ENCODE measurements around the gene CLTA. TPM values are rescaled to one million over a fixed set of nuclear protein-coding genes. Genes with fewer than 3 reads are reported as not detected.

CLTA gene
- polyA plus RNA-seq, 1 donor from 2014 or later, result 420 TPM

- Histone ChIP-seq H3K4me3 (ENCODE audit: low read length) (no peak overlapping the region), H3K27ac (ENCODE audit: low read length) (no peak overlapping the region), H3K9ac (ENCODE audit: low read length) (no peak overlapping the region), H3K9me2 (ENCODE audit: insufficient read depth, low read length) (no peaks in the 10 kb centered on the region), H4K20me1 (ENCODE audit: insufficient read depth) (no peaks in the 10 kb centered on the region), H2AFZ (ENCODE audit: low read depth, low read length) (no peak overlapping the region), H3K9me3 (ENCODE audit: low read length) (no peaks in the 10 kb centered on the region), H3K4me2 (ENCODE audit: low read length) (no peak overlapping the region), H3K79me2 (replicated peaks; ENCODE audit: insufficient read depth, low read length) (no peaks in the 10 kb centered on the region), H3K36me3 (ENCODE audit: insufficient read depth, low read length) (no peaks in the 10 kb centered on the region), H3K27me3 (ENCODE audit: insufficient read depth, low read depth, low read length) (peaks cover 13% of the 10 kb centered on the region), H3F3A (ENCODE audit: insufficient read depth, low read length, poor library complexity, severe bottlenecking) (no peaks in the 10 kb centered on the region)
- TF ChIP-seq POLR2AphosphoS5 (IDR thresholded peaks at IDR 0.05) (no peak), REST (IDR thresholded peaks at IDR 0.05; ENCODE audit: borderline replicate concordance) (no peak), MXI1 (conservative IDR thresholded peaks at IDR 0.05; ENCODE audit: poor library complexity, severe bottlenecking) (no peak), CTCF (IDR thresholded peaks at IDR 0.05; ENCODE audit: poor library complexity, severe bottlenecking) (no peak), EP300 (conservative IDR thresholded peaks at IDR 0.05; ENCODE audit: poor library complexity, severe bottlenecking) (no peak), RAD21 (conservative IDR thresholded peaks at IDR 0.05) (no peak), TAF1 (IDR thresholded peaks at IDR 0.05; ENCODE audit: low read depth) (no peak), SMC3 (conservative IDR thresholded peaks at IDR 0.05; ENCODE audit: poor library complexity) (no peak), EZH2 (IDR thresholded peaks at IDR 0.05; ENCODE audit: borderline replicate concordance, insufficient read depth, low read length, poor library complexity, severe bottlenecking) (no peak)
Measured at GRCh38 chr9:36141761-36142160, 49.0 kb upstream of the CLTA start.

- Histone ChIP-seq H4K20me1 (ENCODE audit: insufficient read depth) (no peaks in the 10 kb centered on the region), H2AFZ (ENCODE audit: low read depth, low read length) (no peak overlapping the region), H3K79me2 (replicated peaks; ENCODE audit: insufficient read depth, low read length) (no peaks in the 10 kb centered on the region), H3K4me2 (ENCODE audit: low read length) (no peak overlapping the region), H3K4me3 (ENCODE audit: low read length) (no peak overlapping the region), H3K27me3 (ENCODE audit: insufficient read depth, low read depth, low read length) (peaks cover 4% of the 10 kb centered on the region), H3K36me3 (ENCODE audit: insufficient read depth, low read length) (no peaks in the 10 kb centered on the region), H3F3A (ENCODE audit: insufficient read depth, low read length, poor library complexity, severe bottlenecking) (no peaks in the 10 kb centered on the region), H3K27ac (ENCODE audit: low read length) (no peak overlapping the region), H3K9ac (ENCODE audit: low read length) (no peak overlapping the region), H3K9me2 (ENCODE audit: insufficient read depth, low read length) (no peaks in the 10 kb centered on the region), H3K9me3 (ENCODE audit: low read length) (no peaks in the 10 kb centered on the region)
- TF ChIP-seq CTCF (IDR thresholded peaks at IDR 0.05; ENCODE audit: poor library complexity, severe bottlenecking) (no peak), RAD21 (conservative IDR thresholded peaks at IDR 0.05) (no peak), EZH2 (IDR thresholded peaks at IDR 0.05; ENCODE audit: borderline replicate concordance, insufficient read depth, low read length, poor library complexity, severe bottlenecking) (no peak), EP300 (conservative IDR thresholded peaks at IDR 0.05; ENCODE audit: poor library complexity, severe bottlenecking) (no peak), POLR2AphosphoS5 (IDR thresholded peaks at IDR 0.05) (no peak), REST (IDR thresholded peaks at IDR 0.05; ENCODE audit: borderline replicate concordance) (no peak), SMC3 (conservative IDR thresholded peaks at IDR 0.05; ENCODE audit: poor library complexity) (no peak), MXI1 (conservative IDR thresholded peaks at IDR 0.05; ENCODE audit: poor library complexity, severe bottlenecking) (no peak), TAF1 (IDR thresholded peaks at IDR 0.05; ENCODE audit: low read depth) (no peak)
Measured at GRCh38 chr9:36142510-36143244, 48.0 kb upstream of the CLTA start.

Measured in neural cell (in vitro differentiated cells).